CD4-positive, alpha-beta T cell treated with Interleukin-17A for 1 hour (primary cell): ENCODE results near the gene GNB1.
"Not testable (repeated sequence)": the region's sequence is repeated elsewhere in the genome, so short reads cannot be mapped to it uniquely, and the experiment has no call there.

Experiments used
- DNase-seq: peaks from one replicate; pipeline ENCODE4 v3.0.0-alpha.2; 2020

GNB1 gene

DNA sequence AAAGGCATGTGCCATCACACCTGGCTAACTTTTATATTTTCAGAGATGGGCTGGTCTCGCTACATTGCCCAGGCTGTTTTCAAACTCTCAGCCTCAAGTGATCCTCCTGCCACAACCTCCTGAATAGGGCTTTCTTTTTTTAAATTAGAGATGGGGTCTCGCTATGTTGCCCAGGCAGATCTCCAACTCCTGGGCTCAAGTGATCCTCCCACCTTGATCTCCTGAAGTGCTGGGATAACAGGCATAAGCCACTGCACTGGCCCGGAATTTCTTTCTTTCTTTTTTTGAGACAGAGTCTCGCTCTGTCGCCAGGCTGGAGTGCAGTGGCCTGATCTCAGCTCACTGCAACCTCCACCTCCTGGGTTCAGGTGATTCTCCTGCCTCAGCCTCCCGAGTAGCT, 34.7 kb downstream of the GNB1 start:
- DNase-seq, result not testable (repeated sequence)

DNA sequence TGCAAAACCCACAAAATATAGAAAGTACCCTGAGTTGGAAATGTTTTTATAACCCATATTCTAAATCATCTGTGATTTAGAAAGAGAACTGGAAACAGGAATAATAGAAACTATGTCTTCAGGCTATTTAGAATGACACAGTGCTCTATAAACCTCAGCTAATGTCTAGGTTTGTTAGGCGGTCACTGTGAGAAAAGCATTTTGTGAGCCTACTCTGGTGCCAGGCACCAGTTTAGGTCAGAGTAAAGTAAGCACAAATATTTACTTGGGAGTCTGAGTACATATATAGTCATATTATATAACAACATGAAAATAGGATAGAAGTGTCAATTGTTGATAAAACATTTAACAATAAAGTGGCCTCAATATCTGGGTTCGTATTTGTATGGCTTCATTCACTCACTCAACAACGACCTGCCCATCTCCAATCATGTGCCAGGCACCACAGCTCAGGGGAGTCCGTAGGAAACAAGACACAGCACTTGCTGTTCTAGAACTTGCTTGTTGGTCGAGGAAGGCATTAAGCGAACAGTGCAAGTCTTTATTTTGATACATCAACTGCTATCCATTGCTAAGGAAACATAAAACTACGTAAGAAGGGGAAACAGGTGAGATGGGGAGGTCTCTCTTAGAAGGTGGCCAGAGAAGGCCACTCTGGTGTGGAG, 37.2 kb downstream of the GNB1 start:
- DNase-seq, result no peak

DNA sequence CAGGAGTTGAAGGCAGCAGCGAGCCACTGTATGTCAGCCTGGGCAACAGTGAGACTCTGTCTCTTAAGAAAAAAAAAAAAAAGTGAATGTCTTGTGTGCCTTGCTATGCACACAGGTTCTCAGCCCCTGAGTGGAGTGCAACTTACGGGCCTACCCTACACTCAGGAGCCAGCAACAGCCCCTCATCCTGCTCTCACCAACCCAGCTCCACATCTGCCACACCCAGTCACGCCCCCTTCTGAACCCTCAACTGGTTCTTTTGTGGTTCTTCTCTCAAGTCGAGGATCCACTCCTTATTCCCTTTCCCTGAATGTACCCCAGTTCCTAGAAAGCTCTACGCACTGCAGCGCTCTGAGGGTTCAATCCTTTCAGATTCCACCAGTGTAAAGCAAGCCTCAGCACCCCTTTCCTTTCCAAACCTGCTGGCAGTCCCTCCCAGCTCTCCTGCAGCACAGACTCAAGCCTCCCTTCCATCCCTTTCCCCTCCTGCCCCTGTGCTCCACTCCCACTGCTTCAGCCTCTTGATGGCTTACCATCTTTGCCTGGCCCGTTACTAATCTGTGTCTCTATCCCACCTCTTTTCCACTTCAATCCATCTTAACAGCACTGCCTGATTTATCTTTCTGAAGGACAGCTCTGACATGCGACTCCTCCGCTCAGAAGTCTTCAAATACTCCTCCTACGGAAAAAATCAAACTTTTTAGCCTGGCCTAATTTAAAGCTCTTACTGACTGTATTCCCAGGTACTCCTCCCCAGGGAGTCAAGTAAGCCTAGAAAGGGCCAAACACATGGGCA, 38.1 kb downstream of the GNB1 start:
- DNase-seq, result no peak

DNA sequence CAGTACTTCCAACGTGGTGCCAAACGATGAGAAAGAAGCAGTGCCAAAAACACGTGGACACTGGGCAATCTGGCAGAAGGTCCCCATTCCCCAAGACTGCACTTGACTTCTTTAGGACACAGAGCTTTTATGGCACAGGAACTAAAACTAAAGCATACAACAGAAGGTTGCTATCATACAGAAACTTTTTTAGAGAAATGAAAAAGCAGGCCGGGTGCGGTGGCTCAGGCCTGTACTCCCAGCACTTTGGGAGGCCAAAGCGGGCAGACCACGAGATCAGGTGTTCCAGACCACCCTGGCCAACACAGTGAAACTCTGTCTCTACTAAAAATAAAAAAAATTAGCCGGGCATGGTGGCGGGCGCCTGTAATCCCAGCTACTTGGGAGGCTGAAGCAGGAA, 43.0 kb downstream of the GNB1 start:
- DNase-seq, result no peak

DNA sequence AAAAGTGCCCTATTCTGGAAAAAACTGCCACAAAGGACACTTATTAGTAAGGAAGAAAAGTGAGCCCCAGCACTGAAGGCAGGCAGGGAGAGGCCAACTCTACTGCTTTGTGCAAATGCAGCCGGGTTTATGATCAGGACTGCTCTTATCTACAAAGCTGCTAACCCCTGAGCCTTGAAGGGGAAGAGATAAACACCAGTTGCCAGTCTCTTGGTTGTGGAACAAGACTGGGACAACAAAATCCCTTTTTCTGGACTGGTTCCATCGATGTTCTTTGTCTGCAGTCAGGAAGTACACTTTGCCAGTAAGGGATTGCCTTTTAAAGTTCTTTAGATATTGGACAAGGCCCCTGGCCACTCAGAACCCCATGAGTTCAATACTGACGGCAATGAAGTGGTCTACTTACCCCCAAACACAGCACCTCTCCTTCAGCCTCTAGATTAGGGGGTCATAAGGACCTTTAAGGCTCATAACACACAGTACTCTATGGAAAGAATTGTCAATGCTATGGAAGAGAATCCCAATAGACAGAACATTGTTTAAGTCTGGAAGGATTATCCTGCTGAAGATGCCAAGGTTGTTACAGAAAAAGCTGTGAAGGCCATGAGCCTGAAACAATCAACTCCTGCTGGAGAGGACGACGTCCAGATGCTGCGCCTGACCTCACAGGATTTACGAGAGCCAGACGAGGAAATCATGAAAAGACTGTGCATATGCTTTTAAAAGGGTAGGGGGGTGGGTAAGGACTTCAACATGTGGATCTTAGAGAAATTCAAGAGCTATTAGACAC, 43.6 kb downstream of the GNB1 start:
- no peak for DNase-seq

DNA sequence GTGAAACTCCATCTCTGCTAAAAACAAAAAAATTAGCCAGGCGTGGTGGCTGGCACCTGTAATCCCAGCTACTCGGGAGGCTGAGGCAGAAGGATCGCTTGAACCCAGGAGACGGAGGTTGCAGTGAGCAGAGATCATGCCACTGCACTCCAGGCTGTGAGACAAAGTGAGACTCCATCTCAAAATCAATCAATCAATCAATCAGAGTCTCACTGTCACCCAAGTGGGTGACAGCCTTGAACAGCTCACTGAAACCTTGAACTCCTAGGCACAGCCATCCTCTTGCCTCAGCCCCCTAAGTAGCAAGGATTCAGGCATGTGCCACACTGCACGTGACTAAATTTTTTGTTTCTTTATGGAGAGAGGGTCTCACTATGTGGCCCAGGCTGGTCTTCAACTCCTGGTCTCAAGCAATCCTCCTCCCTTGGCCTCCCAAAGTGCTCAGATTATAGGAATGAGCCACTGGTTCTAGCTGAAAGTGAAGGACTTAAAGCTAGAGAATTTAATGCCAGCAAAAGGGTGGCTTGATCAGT, 44.4 kb downstream of the GNB1 start:
- no peak for DNase-seq

GRCh38 chr1:1842360-1843146, 48.3 kb downstream of the GNB1 start:
- DNase-seq, result no peak

- DNase-seq, result no peak
Measured at GRCh38 chr1:1841575-1841995, 49.3 kb downstream of the GNB1 start.

GRCh38 chr1:1839311-1839965, 51.4 kb downstream of the GNB1 start:
- DNase-seq, result no peak

DNA sequence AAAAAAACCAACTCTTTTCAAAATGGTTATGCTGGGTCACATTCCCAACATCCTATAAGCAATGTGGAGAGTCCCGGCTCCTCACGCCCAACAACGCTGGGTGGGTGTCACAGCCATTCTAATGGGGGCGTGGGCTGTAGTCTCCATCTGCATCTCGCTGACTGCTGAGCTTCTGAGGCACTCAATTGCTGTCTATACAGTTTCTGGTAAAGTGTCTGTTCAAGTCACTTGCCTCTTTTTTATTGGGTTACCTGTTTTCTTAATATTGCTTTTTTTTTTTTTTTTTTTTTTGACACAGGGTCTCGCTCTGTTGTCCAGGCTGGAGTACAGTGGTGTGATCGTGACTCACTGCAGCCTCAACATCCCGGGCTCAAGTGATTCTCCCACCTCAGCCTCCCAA, 54.8 kb downstream of the GNB1 start:
- no peak for DNase-seq

GRCh38 chr1:1835546-1835945, 55.3 kb downstream of the GNB1 start:
- DNase-seq, result no peak

- DNase-seq, result no peak
Measured at GRCh38 chr1:1833916-1834325, 57.0 kb downstream of the GNB1 start.

DNA sequence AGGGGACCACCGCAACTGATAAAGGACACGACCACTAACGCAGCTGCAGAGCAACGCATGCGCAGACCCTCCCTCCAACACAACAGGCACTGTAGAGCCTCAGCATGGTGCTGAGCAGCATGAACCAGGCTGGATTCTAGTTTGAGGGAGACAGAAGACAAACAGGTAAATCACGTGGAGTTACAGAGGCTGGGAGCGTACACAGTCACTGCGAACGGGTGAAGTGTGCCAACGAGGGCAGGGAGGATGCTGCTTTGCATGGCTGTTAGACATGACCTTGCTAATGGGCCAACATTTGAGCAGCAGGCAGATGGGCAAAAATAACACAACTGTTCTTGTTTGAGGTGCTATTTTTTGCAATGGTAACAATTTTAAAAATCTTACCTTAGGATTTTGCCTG, 57.4 kb downstream of the GNB1 start:
- DNase-seq, result no peak

GRCh38 chr1:1832820-1833219, 58.1 kb downstream of the GNB1 start:
- DNase-seq, result no peak

- no peak for DNase-seq
Measured at GRCh38 chr1:1832166-1832565, 58.7 kb downstream of the GNB1 start.

- no peak for DNase-seq
Measured at GRCh38 chr1:1827089-1827848, 63.6 kb downstream of the GNB1 start.

DNA sequence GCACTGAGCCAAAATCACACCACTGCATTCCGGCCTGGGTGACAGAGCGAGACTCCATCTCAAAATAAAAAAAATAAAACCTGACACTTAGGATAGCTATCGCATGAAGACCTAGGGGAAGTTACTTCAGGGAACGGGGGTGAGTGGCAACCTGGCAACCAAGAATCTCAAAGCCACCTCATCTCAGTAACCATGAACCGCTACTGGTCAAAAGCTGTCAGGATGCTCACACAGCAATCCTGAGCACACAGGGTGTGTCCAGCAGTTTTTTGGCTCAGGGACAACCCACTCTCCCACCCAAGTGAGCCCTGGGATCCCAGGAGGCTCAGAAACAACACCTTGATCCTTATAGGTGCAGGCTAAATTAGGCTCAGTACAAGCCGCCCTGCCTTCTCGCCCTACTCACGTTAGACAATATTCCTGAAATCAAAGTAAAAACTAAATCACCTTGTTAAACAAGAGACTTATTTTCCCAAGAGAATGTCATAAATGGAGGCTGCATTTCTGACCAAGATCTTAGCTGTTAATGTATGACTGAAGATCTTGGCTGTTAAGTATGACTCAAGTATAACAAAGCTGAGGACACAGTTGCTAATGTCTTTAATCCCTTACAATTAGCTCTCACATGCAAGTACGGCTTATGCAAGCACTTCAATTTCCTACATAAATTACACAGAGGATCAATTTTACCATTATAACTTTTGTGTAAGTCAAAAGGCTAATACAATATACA, 64.4 kb downstream of the GNB1 start:
- DNase-seq, result no peak

GRCh38 chr1:1825217-1825616, 65.7 kb downstream of the GNB1 start:
- no peak for DNase-seq

DNA sequence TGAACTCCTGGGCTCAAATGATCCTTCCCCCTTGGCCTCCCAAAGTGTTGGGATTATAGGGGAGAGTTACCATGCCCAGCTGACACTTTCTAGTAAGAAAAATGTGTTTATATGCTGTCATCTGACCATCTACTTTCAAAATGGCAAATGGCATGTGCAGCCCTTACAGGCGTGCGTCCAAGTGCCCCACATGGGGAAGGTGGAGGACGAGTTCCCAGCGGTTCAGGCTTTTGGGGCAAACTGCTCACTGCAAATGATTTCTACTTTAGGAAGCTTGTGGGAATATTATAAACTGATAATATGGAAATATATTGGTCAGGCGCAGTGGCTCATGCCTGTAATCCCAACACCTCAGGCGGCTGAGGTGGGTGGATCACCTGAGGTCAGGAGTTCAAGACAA, 71.1 kb downstream of the GNB1 start:
- no peak for DNase-seq

GRCh38 chr1:1817221-1817620, 73.7 kb downstream of the GNB1 start:
- no peak for DNase-seq
